Small intestine (tissue), 7 donors: ENCODE data around the gene BCAS4. TPM values are rescaled to one million over a fixed set of nuclear protein-coding genes. Genes with fewer than 3 reads are reported as not detected.

Experiments
- DNase-seq, 2 donors: peaks; one replicate each; pipeline versions ENCODE4 v3.0.0 to v3.0.0-alpha.2; 2013
- FAIRE-seq: peaks from 2 replicates; lab custom pipeline; 2012; peaks lifted over from hg19 to GRCh38; lab: Jason Lieb, UNC
- H3K27ac ChIP-seq, 3 donors: one replicate each; pipeline ENCODE4 v1.5.1; 2013; ENCODE audit warnings: low read length in 2 of 3, mild to moderate bottlenecking in 2 of 3, control low read depth in 1 of 3, inconsistent platforms in 1 of 3, low read depth in 1 of 3, moderate library complexity in 1 of 3
- H3K27me3 ChIP-seq, 3 donors: one replicate each; pipeline ENCODE4 v1.6.1; 2013; ENCODE audit warnings: low read length in 3 of 3, inconsistent platforms in 1 of 3; ENCODE audit not compliant: control insufficient read depth in 3 of 3, insufficient read depth in 3 of 3
- H3K36me3 ChIP-seq, 3 donors: one replicate each; pipeline ENCODE4 v1.6.1; 2013; ENCODE audit warnings: low read length in 3 of 3, inconsistent platforms in 1 of 3, low read depth in 1 of 3, mild to moderate bottlenecking in 1 of 3, moderate library complexity in 1 of 3; ENCODE audit not compliant: control insufficient read depth in 3 of 3, insufficient read depth in 2 of 3
- H3K4me1 ChIP-seq, 3 donors: one replicate each; pipeline ENCODE4 v1.6.1; 2013; ENCODE audit warnings: low read length in 2 of 3, inconsistent platforms in 1 of 3, low read depth in 1 of 3, mild to moderate bottlenecking in 1 of 3, moderate library complexity in 1 of 3; ENCODE audit not compliant: control insufficient read depth in 3 of 3, insufficient read depth in 2 of 3
- H3K4me3 ChIP-seq, 3 donors: one replicate each; pipeline ENCODE4 v1.5.1; 2013; ENCODE audit warnings: low read length in 3 of 3, control low read depth in 1 of 3, inconsistent platforms in 1 of 3, low read depth in 1 of 3, mild to moderate bottlenecking in 1 of 3, moderate library complexity in 1 of 3
- H3K9me3 ChIP-seq, 2 donors: one replicate each; pipeline ENCODE4 v1.6.1; 2013; ENCODE audit warnings: low read depth in 1 of 2, low read length in 1 of 2; ENCODE audit not compliant: control insufficient read depth in 2 of 2, insufficient read depth in 1 of 2
- WGBS, 3 donors: extraction: QIAGEN DNeasy Blood & Tissue Kit; methylation state at CpG; one replicate each; pipeline ENCODE4 v1.1.7; 2013; 5-methylcytosine and 5-hydroxymethylcytosine counted together
- polyA plus RNA-seq, 4 donors: library from polyadenylated mRNA; stranded (reverse) in 3 of 4; unstranded in 1 of 4; fragments of 200-250 nt in 3 of 4; fragments of 120-200 nt in 1 of 4; gene quantifications; one replicate each; pipeline versions ENCODE4 v1.2.1 to v1.2.3, GENCODE V29; 2013
- donor health status: healthy with polysubstance abuse.
- donor health status: control.
- donor health status: control.
- donor health status: Bipolar disorder and iron deficiency.
- donor health status: healthy.

The BCAS4 gene
- polyA plus RNA-seq, 4 donors: 0.45 to 4.0 (median 1.5) TPM

- no peak for FAIRE-seq
- H3K4me1 ChIP-seq: peaks cover 0 to 5% (median 0%) of the 10 kb centered on the region in 3 donors
- H3K4me3 ChIP-seq: no peak overlapping the region
- no peaks in the 10 kb centered on the region for H3K9me3 ChIP-seq
- H3K36me3 ChIP-seq: peaks cover 6 to 46% (median 26%) of the 10 kb centered on the region in 3 donors
- H3K27me3 ChIP-seq: no peaks in the 10 kb centered on the region
- H3K27ac ChIP-seq: no peak overlapping the region
- 98% methylated on average over 7 of the region's 7 CpGs for WGBS, 3 donors
- no peak for DNase-seq
These were observed 98.8 kb downstream of the BCAS4 start for GRCh38 chr20:50893620-50894019.

DNA sequence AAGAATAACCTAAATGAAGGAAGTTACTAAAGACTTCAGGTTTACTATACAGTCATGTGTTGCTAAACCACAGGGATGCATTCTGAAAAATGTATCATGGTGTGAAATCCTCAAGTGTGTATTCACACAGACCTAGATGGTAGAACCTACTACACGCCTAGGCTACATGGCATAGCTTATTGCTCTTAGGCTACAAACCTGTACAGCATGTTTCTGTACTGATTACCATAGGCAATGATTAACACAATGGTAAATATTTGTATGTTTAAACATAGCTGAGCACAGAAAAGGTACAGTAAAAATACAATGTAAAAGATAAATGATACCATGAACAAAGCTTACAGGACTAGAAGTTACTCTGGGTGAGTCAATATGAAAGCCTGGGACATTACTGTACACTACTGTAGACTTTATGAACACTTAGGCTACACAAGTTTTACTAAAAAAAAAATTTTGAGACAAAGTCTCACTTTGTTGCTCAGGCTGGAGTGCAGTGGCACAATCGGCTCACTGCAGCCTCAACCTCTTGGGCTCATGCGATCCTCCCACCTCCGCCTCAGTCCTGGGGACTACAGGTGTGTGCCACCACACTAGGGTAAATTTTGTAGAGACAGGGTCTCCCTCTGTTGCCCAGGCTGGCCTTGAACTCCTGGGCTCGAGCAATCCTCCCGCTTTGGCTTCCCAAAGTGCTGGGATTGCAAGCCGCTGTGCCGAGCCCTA, 100.4 kb downstream of the BCAS4 start:
- DNase-seq (peak; percentile 28 to 63), FAIRE-seq (no peak)
- Histone ChIP-seq H3K27me3 (no peaks in the 10 kb centered on the region), H3K4me1 (peaks cover 0 to 5% (median 0%) of the 10 kb centered on the region in 3 donors), H3K4me3 (no peak overlapping the region), H3K36me3 (peaks cover 6 to 49% (median 26%) of the 10 kb centered on the region in 3 donors), H3K27ac (no peak overlapping the region), H3K9me3 (no peaks in the 10 kb centered on the region)
- WGBS, 3 donors: 76 to 88% (median 78%) methylated on average over 8 of the region's 8 CpGs

- FAIRE-seq: no peak
- WGBS, 3 donors: 88 to 96% (median 93%) methylated on average over 1 of the region's 1 CpG
- no peak for DNase-seq
- Histone ChIP-seq H3K27ac (no peak overlapping the region), H3K36me3 (peaks cover 4 to 35% (median 15%) of the 10 kb centered on the region in 3 donors), H3K9me3 (no peaks in the 10 kb centered on the region), H3K4me3 (no peak overlapping the region), H3K27me3 (no peaks in the 10 kb centered on the region), H3K4me1 (peaks cover 0 to 5% (median 0%) of the 10 kb centered on the region in 3 donors)
These were observed 103.6 kb downstream of the BCAS4 start for GRCh38 chr20:50898475-50898874.

GRCh38 chr20:50900261-50900660, 105.4 kb downstream of the BCAS4 start:
- WGBS, 3 donors: 94 to 95% (median 94%) methylated on average over 7 of the region's 7 CpGs
- FAIRE-seq: no peak
- DNase-seq: no peak

DNA sequence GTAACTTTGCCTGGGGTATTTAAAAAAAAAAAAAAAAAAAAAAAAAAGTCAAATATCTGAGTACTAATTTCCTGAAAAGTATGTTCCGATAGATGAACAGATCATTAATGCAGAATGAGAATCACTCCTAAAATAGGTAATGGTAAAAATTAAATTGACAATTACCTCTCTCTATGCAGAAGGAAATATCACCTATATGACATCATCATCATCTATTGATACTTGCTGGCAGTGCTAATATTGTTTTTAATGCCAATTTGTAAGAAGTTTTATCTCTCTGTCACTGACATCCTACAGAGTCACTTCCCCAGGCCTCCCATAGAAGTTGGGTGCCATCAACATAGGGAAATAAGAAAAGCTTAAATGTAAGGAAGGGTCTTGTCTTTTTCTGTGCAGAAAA, 106.4 kb downstream of the BCAS4 start:
- no peak overlapping the region for H3K4me3 ChIP-seq
- WGBS, 3 donors: 94 to 100% (median 100%) methylated on average over 1 of the region's 1 CpG
- peaks cover 2 to 20% (median 11%) of the 10 kb centered on the region in 3 donors for H3K36me3 ChIP-seq
- no peaks in the 10 kb centered on the region for H3K27me3 ChIP-seq
- H3K4me1 ChIP-seq: no peaks in the 10 kb centered on the region
- no peak for FAIRE-seq
- H3K9me3 ChIP-seq: no peaks in the 10 kb centered on the region
- no peak for DNase-seq
- no peak overlapping the region for H3K27ac ChIP-seq

More at GRCh38 chr20:50900261-50900660, 105.4 kb downstream of the BCAS4 start:
- no peak overlapping the region for H3K4me3 ChIP-seq
- no peaks in the 10 kb centered on the region for H3K9me3 ChIP-seq
- H3K27me3 ChIP-seq: no peaks in the 10 kb centered on the region
- H3K4me1 ChIP-seq: peaks cover 0 to 4% (median 0%) of the 10 kb centered on the region in 3 donors
- H3K27ac ChIP-seq: no peak overlapping the region
- peaks cover 2 to 28% (median 11%) of the 10 kb centered on the region in 3 donors for H3K36me3 ChIP-seq

DNA sequence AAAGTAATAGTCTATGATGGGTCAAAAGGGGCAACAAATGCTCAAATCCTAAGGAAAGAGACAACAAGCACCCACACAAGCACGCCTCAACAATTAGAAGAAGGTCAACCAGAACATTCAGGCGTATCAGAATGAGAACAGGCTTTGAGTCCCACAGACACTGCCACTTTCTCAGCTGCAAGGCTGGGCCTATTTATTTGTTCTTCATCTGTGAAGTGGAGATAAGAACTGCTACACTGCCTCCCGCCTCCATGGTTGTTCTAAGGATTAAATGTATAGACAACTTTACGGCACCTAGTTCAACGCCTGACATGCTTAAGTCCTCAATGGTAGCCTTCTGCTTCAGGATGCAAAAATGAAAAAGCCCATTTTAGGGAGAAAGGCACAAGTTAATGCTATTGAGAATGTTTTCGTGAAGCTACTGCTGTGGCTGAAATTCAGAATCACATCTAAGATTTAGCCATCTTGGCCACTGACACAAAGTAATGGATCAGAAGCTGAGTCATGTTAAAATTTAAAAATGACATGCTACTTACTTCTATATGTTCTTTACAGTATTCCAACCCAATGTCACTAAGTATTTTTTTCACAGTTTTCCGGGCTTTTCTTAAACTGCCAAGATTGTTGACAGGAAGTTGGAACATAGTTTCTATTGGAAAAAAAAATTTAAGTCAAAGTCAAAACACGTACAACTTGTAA, 108.6 kb downstream of the BCAS4 start:
- Histone ChIP-seq H3K36me3 (peaks cover 2 to 14% (median 3%) of the 10 kb centered on the region in 3 donors), H3K4me1 (no peaks in the 10 kb centered on the region), H3K4me3 (no peak overlapping the region), H3K9me3 (no peaks in the 10 kb centered on the region), H3K27ac (no peak overlapping the region), H3K27me3 (no peaks in the 10 kb centered on the region)
- no peak for DNase-seq
- FAIRE-seq: no peak
- 74 to 75% (median 74%) methylated on average over 8 of the region's 8 CpGs for WGBS, 3 donors

DNA sequence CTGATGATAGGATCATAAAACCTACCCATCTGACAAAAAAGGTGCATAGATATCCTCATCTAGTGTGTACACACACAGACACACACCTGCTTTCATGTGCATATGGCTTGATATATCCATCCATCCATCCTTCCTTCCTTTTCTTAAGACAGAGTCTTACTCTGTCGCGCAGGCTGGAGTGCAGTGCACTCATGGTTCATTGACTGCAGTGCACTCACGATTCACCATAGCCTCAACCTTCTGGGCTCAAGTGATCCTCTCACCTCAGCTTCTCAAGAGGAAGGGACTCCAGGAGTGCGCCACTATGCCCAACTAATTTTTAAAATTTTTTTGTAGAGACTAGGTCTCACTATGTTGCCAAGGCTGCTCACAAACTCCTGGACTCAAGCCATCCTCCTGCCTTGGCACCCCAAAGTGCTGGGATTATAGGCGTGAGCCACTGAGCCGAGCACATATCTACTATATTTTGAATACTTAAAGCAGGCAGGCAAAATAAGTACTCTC, 109.3 kb downstream of the BCAS4 start:
- WGBS, 3 donors: 78 to 85% (median 84%) methylated on average over 6 of the region's 6 CpGs

GRCh38 chr20:50909413-50909812, 114.6 kb downstream of the BCAS4 start:
- DNase-seq: no peak
- no peak for FAIRE-seq

More for the DNA sequence above, 109.3 kb downstream of the BCAS4 start:
- no peak for FAIRE-seq
- Histone ChIP-seq H3K9me3 (no peaks in the 10 kb centered on the region), H3K4me3 (no peak overlapping the region), H3K4me1 (no peaks in the 10 kb centered on the region), H3K27ac (no peak overlapping the region), H3K36me3 (peaks cover 2 to 13% (median 3%) of the 10 kb centered on the region in 3 donors), H3K27me3 (no peaks in the 10 kb centered on the region)
- no peak for DNase-seq

More at GRCh38 chr20:50909413-50909812, 114.6 kb downstream of the BCAS4 start:
- H3K36me3 ChIP-seq: peaks cover 0 to 21% (median 0%) of the 10 kb centered on the region in 3 donors
- peaks cover 0 to 17% (median 12%) of the 10 kb centered on the region in 3 donors for H3K4me1 ChIP-seq
- H3K9me3 ChIP-seq: no peaks in the 10 kb centered on the region
- H3K4me3 ChIP-seq: no peak overlapping the region
- H3K27ac ChIP-seq: no peak overlapping the region
- H3K27me3 ChIP-seq: no peaks in the 10 kb centered on the region
- 77 to 85% (median 80%) methylated on average over 3 of the region's 3 CpGs for WGBS, 3 donors
